ENCODE measurements around the gene LLCFC1. TPM values are rescaled to one million over a fixed set of nuclear protein-coding genes. Genes with fewer than 3 reads are reported as not detected.

Gene LLCFC1
- polyA plus RNA-seq, 1 donor from 2014 or later = not detected

- no peak for TF ChIP-seq RAD21 (conservative IDR thresholded peaks at IDR 0.05)
These were observed 18.4 kb downstream of the LLCFC1 start (continued) for GRCh38 chr7:142957723-142958122.

- Histone ChIP-seq H3K4me2 (ENCODE audit: low read length) (no peak overlapping the region), H3K4me3 (ENCODE audit: low read length) (no peak overlapping the region), H3K9ac (ENCODE audit: low read length) (no peak overlapping the region), H3K79me2 (replicated peaks; ENCODE audit: insufficient read depth, low read length) (no peaks in the 10 kb centered on the region), H3K9me3 (ENCODE audit: low read length) (no peaks in the 10 kb centered on the region), H3K27me3 (ENCODE audit: insufficient read depth, low read depth, low read length) (peaks cover 6% of the 10 kb centered on the region), H3K36me3 (ENCODE audit: insufficient read depth, low read length) (no peaks in the 10 kb centered on the region), H3K9me2 (ENCODE audit: insufficient read depth, low read length) (no peaks in the 10 kb centered on the region), H3K27ac (ENCODE audit: low read length) (no peak overlapping the region), H2AFZ (ENCODE audit: low read depth, low read length) (no peak overlapping the region), H4K20me1 (ENCODE audit: insufficient read depth) (no peaks in the 10 kb centered on the region), H3F3A (ENCODE audit: insufficient read depth, low read length, poor library complexity, severe bottlenecking) (no peaks in the 10 kb centered on the region)
- TF ChIP-seq EP300 (conservative IDR thresholded peaks at IDR 0.05; ENCODE audit: poor library complexity, severe bottlenecking) (no peak), SMC3 (conservative IDR thresholded peaks at IDR 0.05; ENCODE audit: poor library complexity) (no peak), CTCF (IDR thresholded peaks at IDR 0.05; ENCODE audit: poor library complexity, severe bottlenecking) (no peak), RAD21 (conservative IDR thresholded peaks at IDR 0.05) (no peak), POLR2AphosphoS5 (IDR thresholded peaks at IDR 0.05) (no peak), TAF1 (IDR thresholded peaks at IDR 0.05; ENCODE audit: low read depth) (no peak), REST (IDR thresholded peaks at IDR 0.05; ENCODE audit: borderline replicate concordance) (no peak), EZH2 (IDR thresholded peaks at IDR 0.05; ENCODE audit: borderline replicate concordance, insufficient read depth, low read length, poor library complexity, severe bottlenecking) (no peak), MXI1 (conservative IDR thresholded peaks at IDR 0.05; ENCODE audit: poor library complexity, severe bottlenecking) (no peak)
These were observed 19.9 kb downstream of the LLCFC1 start for GRCh38 chr7:142959202-142959601.

GRCh38 chr7:142960955-142961512 lies 21.8 kb downstream of the LLCFC1 start:
- H3F3A ChIP-seq (ENCODE audit: insufficient read depth, low read length, poor library complexity, severe bottlenecking) = no peaks in the 10 kb centered on the region
- no peak overlapping the region for H3K9ac ChIP-seq (ENCODE audit: low read length)
- H3K4me2 ChIP-seq (ENCODE audit: low read length) = no peak overlapping the region
- TF ChIP-seq REST (IDR thresholded peaks at IDR 0.05; ENCODE audit: borderline replicate concordance) (no peak), TAF1 (IDR thresholded peaks at IDR 0.05; ENCODE audit: low read depth) (no peak), RAD21 (conservative IDR thresholded peaks at IDR 0.05) (no peak), MXI1 (conservative IDR thresholded peaks at IDR 0.05; ENCODE audit: poor library complexity, severe bottlenecking) (no peak), EZH2 (IDR thresholded peaks at IDR 0.05; ENCODE audit: borderline replicate concordance, insufficient read depth, low read length, poor library complexity, severe bottlenecking) (no peak), EP300 (conservative IDR thresholded peaks at IDR 0.05; ENCODE audit: poor library complexity, severe bottlenecking) (no peak), SMC3 (conservative IDR thresholded peaks at IDR 0.05; ENCODE audit: poor library complexity) (no peak), POLR2AphosphoS5 (IDR thresholded peaks at IDR 0.05) (no peak)
- no peak overlapping the region for H3K27ac ChIP-seq (ENCODE audit: low read length)
- peaks cover 6% of the 10 kb centered on the region for H3K27me3 ChIP-seq (ENCODE audit: insufficient read depth, low read depth, low read length)
- H3K9me3 ChIP-seq (ENCODE audit: low read length) = no peaks in the 10 kb centered on the region
- H2AFZ ChIP-seq (ENCODE audit: low read depth, low read length) = no peak overlapping the region
- H3K9me2 ChIP-seq (ENCODE audit: insufficient read depth, low read length) = no peaks in the 10 kb centered on the region
- no peak overlapping the region for H3K4me3 ChIP-seq (ENCODE audit: low read length)
- H3K79me2 ChIP-seq (replicated peaks; ENCODE audit: insufficient read depth, low read length) = no peaks in the 10 kb centered on the region
- H4K20me1 ChIP-seq (ENCODE audit: insufficient read depth) = no peaks in the 10 kb centered on the region
- H3K36me3 ChIP-seq (ENCODE audit: insufficient read depth, low read length) = no peaks in the 10 kb centered on the region
